Activated T-cell treated with anti-CD3 and anti-CD28 coated beads, Interleukin-2, amount 50 U/mL, for 72 hours (primary cell): Measurements from ENCODE around the gene STAC. TPM values are rescaled to one million over a fixed set of nuclear protein-coding genes. Genes with fewer than 3 reads are reported as not detected.

Experiments used
- ATAC-seq, 2 donors: fragments of 150-1000 bp; cut with Tn5 transposase; replicated peaks in 1 of 2; 2 replicates each; pipeline ENCODE4 v1.10.0; 2021; ENCODE audit warnings: moderate library complexity in 2 of 2, mild to moderate bottlenecking in 1 of 2
- DNase-seq, 2 donors: peaks; one replicate each; pipeline ENCODE4 v3.0.0; 2021 to 2022; ENCODE audit warnings: mixed read lengths in 1 of 2
- H3K27ac Mint-ChIP-seq: one replicate; pipeline ENCODE4 v1.8.0; 2022; ENCODE audit warnings: mild to moderate bottlenecking, moderate library complexity, mixed read lengths
- H3K27me3 Mint-ChIP-seq: one replicate; pipeline ENCODE4 v1.8.0; 2022; ENCODE audit warnings: low read depth, mixed read lengths
- H3K36me3 Mint-ChIP-seq, 2 donors: one replicate each; pipeline ENCODE4 v1.8.0; 2022; ENCODE audit warnings: mixed read lengths in 2 of 2, mild to moderate bottlenecking in 1 of 2; ENCODE audit not compliant: insufficient read depth in 2 of 2
- H3K4me1 Mint-ChIP-seq: one replicate; pipeline ENCODE4 v1.8.0; 2022; ENCODE audit warnings: low read depth, mixed read lengths
- H3K4me3 Mint-ChIP-seq, 2 donors: one replicate each; pipeline ENCODE4 v1.8.0; 2022; ENCODE audit warnings: mild to moderate bottlenecking in 2 of 2, mixed read lengths in 2 of 2, moderate library complexity in 2 of 2
- H3K9me3 Mint-ChIP-seq, 2 donors: one replicate each; pipeline ENCODE4 v1.8.0; 2022; ENCODE audit warnings: mixed read lengths in 2 of 2
- total RNA-seq, 2 donors: library from RNA; stranded (reverse); gene quantifications; one replicate each; pipeline ENCODE4 v1.2.3, GENCODE V29; 2022

The STAC gene
- total RNA-seq, 2 donors from 2014 or later, result not detected

DNA sequence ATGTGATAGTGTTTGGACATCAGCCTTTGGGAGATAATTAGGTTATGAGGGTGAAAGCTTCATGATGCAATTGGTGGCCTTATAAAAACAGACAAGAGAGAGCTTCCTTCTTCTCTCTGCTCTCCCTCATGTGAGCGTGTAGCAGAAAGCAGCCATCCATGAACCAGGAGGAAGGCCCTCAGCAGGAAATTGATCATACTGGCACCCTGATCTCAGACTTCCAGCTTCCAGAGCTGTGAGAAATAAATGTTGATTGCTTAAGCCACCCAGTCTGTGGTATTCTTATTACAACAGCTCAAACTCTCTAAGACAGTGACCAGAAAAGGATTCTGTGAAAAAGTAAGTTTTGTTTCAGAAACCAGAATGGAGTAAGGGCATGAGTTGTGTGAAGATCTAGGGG, 13.3 kb downstream of the STAC start:
- peaks cover 7% of the 10 kb centered on the region for H3K27me3 Mint-ChIP-seq
- H3K4me1 Mint-ChIP-seq, result no peaks in the 10 kb centered on the region
- peaks cover 0 to 6% of the 10 kb centered on the region in 2 donors for H3K9me3 Mint-ChIP-seq
- ATAC-seq (no peak), DNase-seq (no peak)
- peaks cover 0 to 2% of the 10 kb centered on the region in 2 donors for H3K36me3 Mint-ChIP-seq
- H3K27ac Mint-ChIP-seq, result no peak overlapping the region
- H3K4me3 Mint-ChIP-seq, result no peak overlapping the region

DNA sequence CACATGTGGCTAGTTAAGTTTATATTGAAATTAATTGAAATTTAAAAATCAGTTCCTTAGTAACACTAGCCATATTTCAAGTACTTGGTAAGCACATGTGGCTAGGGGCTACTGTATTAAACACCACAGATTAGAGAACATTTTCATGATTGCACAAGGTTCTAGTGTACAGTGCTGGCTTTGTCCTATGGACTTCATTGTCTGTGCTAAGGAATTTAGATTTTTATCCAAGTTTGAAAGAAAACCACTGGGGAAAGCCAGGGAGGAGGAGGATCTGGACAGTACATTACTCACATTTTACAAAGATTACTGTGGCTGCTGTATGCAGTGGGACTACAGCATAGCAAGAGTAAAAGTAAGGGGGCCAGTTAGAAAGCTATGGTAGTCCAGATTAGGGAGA, 13.9 kb downstream of the STAC start:
- ATAC-seq, result no peak
- no peak overlapping the region for H3K4me3 Mint-ChIP-seq
- H3K36me3 Mint-ChIP-seq, result peaks cover 0 to 2% of the 10 kb centered on the region in 2 donors
- peaks cover 0 to 6% of the 10 kb centered on the region in 2 donors for H3K9me3 Mint-ChIP-seq
- no peak for DNase-seq
- no peak overlapping the region for H3K27ac Mint-ChIP-seq
- no peaks in the 10 kb centered on the region for H3K4me1 Mint-ChIP-seq
- peaks cover 7% of the 10 kb centered on the region for H3K27me3 Mint-ChIP-seq

DNA sequence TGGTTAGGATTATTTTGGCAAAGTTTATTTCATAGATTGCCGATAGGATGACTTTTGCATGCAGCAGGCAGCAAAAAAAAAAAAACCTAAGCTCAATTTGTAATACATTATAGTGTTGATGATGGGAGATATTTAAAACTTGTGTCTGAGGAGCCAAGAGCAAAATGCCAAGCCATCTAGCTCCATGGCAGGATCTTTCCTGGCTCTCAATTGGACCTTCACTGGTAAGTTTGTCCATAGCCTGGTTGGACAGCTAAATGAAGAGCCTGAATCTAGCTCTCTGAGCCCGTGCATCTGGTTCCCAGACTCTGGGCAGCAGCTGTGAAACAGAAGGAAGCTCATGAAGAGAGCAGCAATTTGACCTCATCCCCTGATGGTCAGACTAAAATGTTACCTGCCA, 17.5 kb downstream of the STAC start:
- H3K27ac Mint-ChIP-seq, result no peak overlapping the region
- H3K4me3 Mint-ChIP-seq, result no peak overlapping the region
- peaks cover 0 to 6% of the 10 kb centered on the region in 2 donors for H3K9me3 Mint-ChIP-seq
- no peaks in the 10 kb centered on the region for H3K4me1 Mint-ChIP-seq
- H3K36me3 Mint-ChIP-seq, result peaks cover 0 to 2% of the 10 kb centered on the region in 2 donors
- peaks cover 7% of the 10 kb centered on the region for H3K27me3 Mint-ChIP-seq
- DNase-seq, result no peak
- ATAC-seq, result no peak

DNA sequence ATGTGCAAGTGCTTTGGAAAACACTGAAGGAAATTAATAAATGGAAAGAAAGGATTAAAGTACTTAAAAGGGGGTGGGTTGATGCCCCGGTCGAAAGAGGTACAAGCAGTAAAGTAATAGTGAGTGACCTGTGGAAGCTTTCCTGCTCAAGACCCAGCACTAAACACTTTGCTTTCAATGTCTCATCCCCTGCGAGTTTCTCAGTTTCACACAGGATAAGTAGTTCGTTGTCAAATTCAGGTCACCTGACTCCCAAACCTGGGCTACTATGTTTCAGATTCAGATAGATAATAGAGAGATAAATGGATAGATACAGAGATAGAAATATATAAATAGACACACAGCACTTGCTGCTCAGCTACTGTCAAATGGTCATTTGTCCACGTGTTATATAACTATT, 19.6 kb downstream of the STAC start:
- DNase-seq, result no peak

DNA sequence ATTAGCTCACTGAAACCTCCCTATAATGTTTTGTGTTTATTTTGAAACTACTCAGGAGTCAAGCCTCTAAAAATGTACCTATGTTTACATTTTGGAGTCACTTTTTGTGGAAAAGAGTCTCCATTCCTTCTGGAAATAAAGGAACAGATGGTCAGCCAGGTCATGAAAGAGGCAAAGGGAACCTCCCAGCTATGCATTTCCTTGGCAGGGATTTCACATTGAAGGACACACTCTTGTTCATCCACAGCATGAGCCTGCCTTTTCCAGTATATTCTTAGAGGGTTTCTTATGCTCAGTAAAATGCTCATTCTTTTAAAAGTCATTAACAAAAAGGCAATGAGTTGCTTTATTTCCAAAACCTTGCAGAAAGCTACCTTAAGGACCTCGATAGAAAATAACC, 20.8 kb downstream of the STAC start:
- H3K4me3 Mint-ChIP-seq, result no peak overlapping the region
- DNase-seq, result no peak
- ATAC-seq, result no peak
- peaks cover 0 to 2% of the 10 kb centered on the region in 2 donors for H3K36me3 Mint-ChIP-seq
- peaks cover 0 to 2% of the 10 kb centered on the region in 2 donors for H3K9me3 Mint-ChIP-seq
- no peak overlapping the region for H3K27ac Mint-ChIP-seq
- H3K27me3 Mint-ChIP-seq, result no peaks in the 10 kb centered on the region
- no peaks in the 10 kb centered on the region for H3K4me1 Mint-ChIP-seq

More for the DNA sequence above, 19.6 kb downstream of the STAC start:
- Mint-ChIP-seq H3K4me3 (no peak overlapping the region), H3K27me3 (peaks cover 5% of the 10 kb centered on the region), H3K36me3 (peaks cover 0 to 2% of the 10 kb centered on the region in 2 donors), H3K4me1 (no peaks in the 10 kb centered on the region), H3K9me3 (peaks cover 0 to 2% of the 10 kb centered on the region in 2 donors), H3K27ac (no peak overlapping the region)
- ATAC-seq, result no peak

DNA sequence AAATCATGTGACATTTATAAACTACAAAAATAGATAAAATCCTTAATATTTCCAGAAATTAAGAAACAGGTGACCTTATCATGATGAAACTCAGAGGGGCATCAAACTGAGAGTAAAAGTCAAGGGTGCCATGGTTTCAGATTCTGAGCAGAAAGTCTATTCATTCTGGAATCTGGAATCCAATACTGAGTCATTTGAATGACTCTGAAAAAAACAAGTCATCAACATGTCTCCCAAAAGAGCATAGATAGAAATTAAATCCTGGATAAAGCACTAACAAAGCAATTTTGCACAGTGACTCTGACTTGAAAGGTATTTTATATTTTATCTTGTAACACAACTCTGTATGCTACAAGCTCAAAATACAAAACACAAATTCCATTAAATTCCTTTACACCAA, 23.4 kb downstream of the STAC start:
- H3K4me3 Mint-ChIP-seq, result no peak overlapping the region
- no peak overlapping the region for H3K27ac Mint-ChIP-seq
- no peaks in the 10 kb centered on the region for H3K9me3 Mint-ChIP-seq
- ATAC-seq (no peak), DNase-seq (no peak)
- H3K27me3 Mint-ChIP-seq, result no peaks in the 10 kb centered on the region
- no peaks in the 10 kb centered on the region for H3K4me1 Mint-ChIP-seq
- no peaks in the 10 kb centered on the region for H3K36me3 Mint-ChIP-seq

DNA sequence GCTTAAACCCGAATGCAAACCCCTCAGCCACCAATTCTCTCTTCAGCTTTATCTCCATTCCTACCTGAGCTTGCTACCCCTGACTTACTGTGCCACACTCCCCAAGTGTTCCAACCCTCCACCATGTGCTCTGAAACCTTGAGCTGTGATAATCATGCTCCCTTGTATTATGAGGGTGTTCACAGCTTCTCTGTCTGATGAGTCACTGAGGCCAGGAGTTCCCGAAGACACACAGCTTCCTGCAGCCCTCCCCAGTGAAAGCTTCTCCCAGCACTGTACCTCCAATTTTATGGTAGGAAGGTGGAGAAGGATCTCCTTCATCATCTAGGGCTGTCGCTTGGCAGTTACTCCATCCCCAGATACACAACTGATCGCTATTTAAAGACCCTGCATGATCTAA, 24.9 kb downstream of the STAC start:
- ATAC-seq (no peak), DNase-seq (no peak)
- Mint-ChIP-seq H3K4me1 (no peaks in the 10 kb centered on the region), H3K4me3 (no peak overlapping the region), H3K9me3 (no peaks in the 10 kb centered on the region), H3K27me3 (no peaks in the 10 kb centered on the region), H3K36me3 (no peaks in the 10 kb centered on the region), H3K27ac (no peak overlapping the region)

DNA sequence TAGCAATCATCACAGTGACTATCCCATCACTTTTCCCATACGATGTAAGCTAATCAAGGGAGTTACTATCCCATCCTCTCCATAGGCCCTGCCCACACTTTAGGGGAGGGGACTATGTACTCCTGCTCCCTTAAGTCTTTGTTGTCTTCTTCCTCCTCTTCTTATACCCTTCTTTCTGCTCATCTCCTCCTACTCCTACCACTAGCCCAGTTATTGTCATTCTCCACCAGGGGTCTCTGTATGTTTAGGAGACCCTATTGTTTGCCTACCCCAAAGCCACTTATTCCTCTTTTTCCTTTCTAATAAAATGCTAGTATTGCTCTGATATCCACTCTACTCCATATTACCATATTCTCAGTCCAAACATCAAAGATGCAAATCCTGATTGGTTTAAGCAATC, 27.8 kb downstream of the STAC start:
- no peaks in the 10 kb centered on the region for H3K36me3 Mint-ChIP-seq
- no peaks in the 10 kb centered on the region for H3K4me1 Mint-ChIP-seq
- no peak for DNase-seq
- no peak overlapping the region for H3K4me3 Mint-ChIP-seq
- H3K27me3 Mint-ChIP-seq, result no peaks in the 10 kb centered on the region
- H3K27ac Mint-ChIP-seq, result no peak overlapping the region
- no peak for ATAC-seq
- H3K9me3 Mint-ChIP-seq, result no peaks in the 10 kb centered on the region

DNA sequence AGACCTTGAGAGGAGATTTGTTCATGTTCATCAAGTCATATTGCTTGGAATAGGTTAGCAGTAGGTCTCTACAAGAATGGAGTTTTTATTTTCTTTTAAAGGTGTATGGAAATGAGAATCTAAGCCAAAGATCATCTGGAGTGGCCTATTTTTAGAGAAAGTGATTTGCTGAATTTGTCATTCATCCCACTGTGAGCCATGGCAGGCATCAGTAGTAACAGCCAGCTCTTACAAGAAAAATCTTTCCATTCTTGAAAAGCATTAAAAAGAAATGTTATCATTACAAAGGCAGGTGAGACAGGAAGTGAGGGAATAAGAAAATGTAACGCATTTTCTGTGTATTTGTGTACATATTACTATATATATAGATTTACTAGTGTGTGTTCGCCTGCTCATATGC, 29.6 kb downstream of the STAC start:
- ATAC-seq (no peak), DNase-seq (no peak)
- Mint-ChIP-seq H3K9me3 (no peaks in the 10 kb centered on the region), H3K4me1 (no peaks in the 10 kb centered on the region), H3K4me3 (no peak overlapping the region), H3K27me3 (no peaks in the 10 kb centered on the region), H3K36me3 (no peaks in the 10 kb centered on the region), H3K27ac (no peak overlapping the region)

DNA sequence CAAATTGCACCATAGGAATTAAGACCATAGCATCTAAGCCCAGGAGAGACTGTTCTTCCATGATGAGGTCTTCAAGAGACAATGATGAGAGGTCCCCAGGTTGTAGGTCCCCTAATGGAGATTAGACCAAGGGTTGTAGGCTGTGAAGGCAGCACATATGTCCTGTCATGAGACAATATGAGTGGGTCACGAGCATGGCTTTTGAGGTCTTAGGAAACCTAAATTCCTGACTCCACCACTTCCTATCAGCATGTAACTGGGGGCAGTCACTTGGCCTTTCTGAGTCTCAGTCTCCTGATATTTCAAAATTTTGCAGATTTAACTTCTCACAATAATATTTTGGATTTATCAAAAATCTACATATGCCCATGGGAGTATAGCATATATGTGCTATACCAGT, 31.3 kb downstream of the STAC start:
- Mint-ChIP-seq H3K4me3 (no peak overlapping the region), H3K36me3 (no peaks in the 10 kb centered on the region), H3K4me1 (no peaks in the 10 kb centered on the region), H3K27me3 (no peaks in the 10 kb centered on the region), H3K27ac (no peak overlapping the region), H3K9me3 (no peaks in the 10 kb centered on the region)
- ATAC-seq, result no peak
- DNase-seq, result no peak

DNA sequence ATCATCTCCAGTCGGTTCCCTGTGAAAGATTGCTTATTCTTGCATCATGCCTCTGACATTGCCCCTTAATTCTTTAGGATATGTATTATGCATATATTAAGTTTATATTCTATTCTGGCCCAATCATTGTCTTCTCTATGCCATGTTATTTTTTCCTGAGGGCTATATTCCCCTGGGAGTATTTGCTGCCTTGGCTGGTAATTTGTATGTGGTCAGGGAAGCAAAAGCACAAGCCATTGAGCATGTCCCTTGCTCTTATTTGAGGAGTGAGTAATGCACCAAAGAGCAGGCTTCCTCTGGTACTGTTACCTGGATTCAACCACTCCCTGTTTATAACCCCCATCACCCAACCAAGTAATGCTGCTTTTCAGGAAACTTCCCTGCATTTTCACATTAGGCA, 36.3 kb downstream of the STAC start:
- ATAC-seq (no peak), DNase-seq (no peak)
- H3K27ac Mint-ChIP-seq, result no peak overlapping the region
- H3K4me3 Mint-ChIP-seq, result no peak overlapping the region
- no peaks in the 10 kb centered on the region for H3K36me3 Mint-ChIP-seq
- H3K9me3 Mint-ChIP-seq, result no peaks in the 10 kb centered on the region
- H3K4me1 Mint-ChIP-seq, result no peaks in the 10 kb centered on the region
- H3K27me3 Mint-ChIP-seq, result no peaks in the 10 kb centered on the region

DNA sequence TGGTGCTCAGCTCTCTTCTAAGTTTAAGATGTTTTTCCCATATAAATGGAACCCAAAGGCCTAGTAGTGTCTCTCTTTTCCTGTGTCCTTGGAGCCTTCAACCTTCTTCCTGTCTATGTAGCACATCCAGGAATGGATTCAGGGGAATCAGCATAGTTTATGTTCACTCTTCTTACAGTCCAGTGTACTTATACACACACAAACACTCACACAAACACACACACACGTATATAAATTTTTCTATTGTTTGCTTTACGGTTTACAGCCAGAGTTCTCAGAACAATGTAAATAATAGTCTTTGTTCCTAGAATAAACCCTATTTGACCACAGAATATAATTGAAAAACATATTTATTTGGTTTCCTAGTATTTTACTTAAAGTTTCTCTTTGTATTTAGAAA, 36.9 kb downstream of the STAC start:
- ATAC-seq (no peak), DNase-seq (no peak)
- Mint-ChIP-seq H3K27me3 (no peaks in the 10 kb centered on the region), H3K4me3 (no peak overlapping the region), H3K4me1 (no peaks in the 10 kb centered on the region), H3K9me3 (no peaks in the 10 kb centered on the region), H3K36me3 (no peaks in the 10 kb centered on the region), H3K27ac (no peak overlapping the region)

DNA sequence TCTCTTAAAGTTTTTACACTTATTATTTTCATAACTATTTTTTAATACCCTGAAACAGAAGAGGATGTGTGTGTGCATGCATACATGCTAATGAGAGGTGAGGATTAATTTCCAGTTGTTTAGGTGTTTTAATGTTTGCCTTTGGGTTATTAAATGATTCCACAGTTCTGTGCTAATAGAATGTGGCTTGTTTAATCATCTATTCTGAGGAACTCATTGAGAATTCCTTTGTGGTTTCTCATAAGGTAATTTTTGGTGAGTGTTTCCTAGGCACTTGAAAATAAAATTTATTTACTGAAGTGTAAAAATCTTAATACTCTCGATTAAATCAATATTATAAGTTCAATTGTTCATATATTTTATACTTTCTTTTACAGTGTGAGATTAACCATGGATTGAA, 38.0 kb downstream of the STAC start:
- Mint-ChIP-seq H3K4me1 (no peaks in the 10 kb centered on the region), H3K27ac (no peak overlapping the region), H3K4me3 (no peak overlapping the region), H3K27me3 (no peaks in the 10 kb centered on the region), H3K36me3 (no peaks in the 10 kb centered on the region), H3K9me3 (no peaks in the 10 kb centered on the region)
- no peak for ATAC-seq
- no peak for DNase-seq

DNA sequence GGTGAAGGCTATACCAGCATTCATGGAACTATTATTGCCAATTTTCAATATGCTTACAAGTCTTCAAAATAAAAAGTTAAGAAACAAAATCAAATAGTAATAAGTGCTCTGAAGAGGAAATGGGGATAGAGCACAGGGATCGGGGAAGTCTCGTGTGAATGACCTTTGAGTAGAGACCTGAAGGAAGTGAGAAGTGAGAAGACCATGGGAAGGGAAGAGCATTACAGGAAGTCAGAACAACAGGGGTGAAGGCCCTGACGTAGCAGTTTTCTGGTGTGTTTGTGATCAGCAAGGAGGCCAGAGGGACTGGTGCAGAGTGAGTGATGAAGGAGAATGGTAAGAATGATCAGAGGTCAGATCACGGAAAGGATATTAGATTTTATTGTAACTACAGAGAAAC, 48.1 kb downstream of the STAC start:
- no peak for ATAC-seq
- no peaks in the 10 kb centered on the region for H3K4me1 Mint-ChIP-seq

More for the DNA sequence above, 48.1 kb downstream of the STAC start:
- H3K27ac Mint-ChIP-seq, result no peak overlapping the region
- no peak overlapping the region for H3K4me3 Mint-ChIP-seq
- no peaks in the 10 kb centered on the region for H3K27me3 Mint-ChIP-seq
- no peak for DNase-seq
- H3K9me3 Mint-ChIP-seq, result no peaks in the 10 kb centered on the region
- H3K36me3 Mint-ChIP-seq, result no peaks in the 10 kb centered on the region
